GM23338 (cell line): ENCODE results near the gene TRMT11. TPM values are rescaled to one million over a fixed set of nuclear protein-coding genes. Genes with fewer than 3 reads are reported as not detected.

Experiments used
- ATAC-seq: fragments of 200-7000 bp; cut with Tn5 transposase; 3 replicates; pipeline ENCODE4 v1.9.1; 2020
- DNase-seq: peaks from one replicate; pipeline ENCODE4 v3.0.0-alpha.2; 2015; ENCODE audit warnings: low spot score
- H2AFZ ChIP-seq: fragments of 200-600 bp; sonication (generic); 2 replicates; pipeline ENCODE4 v1.8.0; 2016; ENCODE audit warnings: antibody characterized with exemption, mild to moderate bottlenecking, moderate library complexity
- H3F3A ChIP-seq: fragments of 200-600 bp; sonication (generic); replicated peaks from 2 replicates; pipeline ENCODE4 v1.8.0; 2017; ENCODE audit warnings: antibody characterized with exemption, mixed run types, low read depth
- H3K27ac ChIP-seq: fragments of 200-600 bp; sonication (generic); 2 replicates; pipeline ENCODE4 v1.6.1; 2016; ENCODE audit warnings: low read depth
- H3K27me3 ChIP-seq: fragments of 200-600 bp; sonication (generic); 2 replicates; pipeline ENCODE4 v1.8.0; 2016; ENCODE audit warnings: mild to moderate bottlenecking, mixed run types, moderate library complexity; ENCODE audit not compliant: insufficient read depth
- H3K36me3 ChIP-seq: fragments of 200-600 bp; sonication (generic); 2 replicates; pipeline ENCODE4 v1.8.0; 2016; ENCODE audit warnings: mild to moderate bottlenecking; ENCODE audit not compliant: insufficient read depth
- H3K4me1 ChIP-seq: fragments of 200-600 bp; sonication (generic); 2 replicates; pipeline ENCODE4 v1.8.0; 2016; ENCODE audit warnings: mild to moderate bottlenecking, moderate library complexity; ENCODE audit not compliant: insufficient read depth
- H3K4me2 ChIP-seq: fragments of 200-600 bp; sonication (generic); 2 replicates; pipeline ENCODE4 v1.7.1; 2017; ENCODE audit warnings: mixed run types
- H3K4me3 ChIP-seq: fragments of 200-600 bp; sonication (generic); 2 replicates; pipeline ENCODE4 v1.6.1; 2016; ENCODE audit warnings: mixed run types
- H3K79me2 ChIP-seq: fragments of 200-600 bp; sonication (generic); replicated peaks from 2 replicates; pipeline ENCODE4 v1.8.0; 2017; ENCODE audit warnings: mild to moderate bottlenecking; ENCODE audit not compliant: insufficient read depth
- H3K9me2 ChIP-seq: fragments of 200-600 bp; sonication (generic); 2 replicates; pipeline ENCODE4 v1.8.0; 2017; ENCODE audit not compliant: insufficient read depth
- H4K20me1 ChIP-seq: fragments of 200-600 bp; sonication (generic); replicated peaks from 2 replicates; pipeline ENCODE4 v1.8.0; 2017; ENCODE audit warnings: mild to moderate bottlenecking; ENCODE audit not compliant: insufficient read depth
- H3K27ac Mint-ChIP-seq: 2 replicates; pipeline ENCODE4 v1.8.0; 2020; ENCODE audit warnings: inconsistent platforms, mild to moderate bottlenecking, moderate library complexity, mixed read lengths
- H3K27me3 Mint-ChIP-seq: 3 replicates; pipeline ENCODE4 v1.8.0; 2022; ENCODE audit warnings: low read depth, mild to moderate bottlenecking, moderate library complexity, mixed read lengths, inconsistent platforms; ENCODE audit not compliant: insufficient read depth, poor library complexity
- H3K36me3 Mint-ChIP-seq: 3 replicates; pipeline ENCODE4 v1.8.0; 2021; ENCODE audit warnings: low read depth, mild to moderate bottlenecking, inconsistent platforms, moderate library complexity, mixed read lengths
- H3K4me1 Mint-ChIP-seq: 3 replicates; pipeline ENCODE4 v1.8.0; 2020; ENCODE audit warnings: mild to moderate bottlenecking, inconsistent platforms, mixed read lengths
- H3K4me3 Mint-ChIP-seq: 3 replicates; pipeline ENCODE4 v1.8.0; 2021; ENCODE audit warnings: moderate library complexity, mild to moderate bottlenecking, inconsistent platforms, mixed read lengths
- H3K9me3 Mint-ChIP-seq: 3 replicates; pipeline ENCODE4 v1.8.0; 2020; ENCODE audit warnings: moderate library complexity, mild to moderate bottlenecking, inconsistent platforms, mixed read lengths
- ZNF331 ChIP-seq: fragments of 250-450 bp; sonication (Bioruptor Pico); IDR thresholded peaks from 2 replicates; pipeline ENCODE4 v1.5.0; 2020; ENCODE audit warnings: low read depth, mild to moderate bottlenecking, moderate library complexity
- polyA plus RNA-seq: library from polyadenylated mRNA; unstranded; fragments of >200 nt; fragmentation: Nextera tagmentation; extraction: Ambion mirVana; gene quantifications from 2 replicates; pipeline ENCODE4 v1.2.1, GENCODE V29; 2016
- total RNA-seq: library from RNA; depleted of rRNA; stranded (reverse); fragments of >200 nt; shearing (Covaris generic); gene quantifications from 2 replicates; pipeline ENCODE4 v1.2.3, GENCODE V29; 2014
- TF ChIP-seq, protein P1 (sequence below): IDR thresholded peaks from one replicate; pipeline ENCODE4 v1.6.1; 2018; ENCODE audit warnings: antibody characterized with exemption; ENCODE audit not compliant: unreplicated experiment
- TF ChIP-seq, protein P2 (sequence below): fragments of 250-450 bp; sonication (Bioruptor Pico); IDR thresholded peaks from 2 replicates; pipeline ENCODE4 v1.5.0; 2020; ENCODE audit warnings: mild to moderate bottlenecking, moderate library complexity

Gene TRMT11
- total and polyA plus RNA-seq, 2 experiments from 2014 or later = 49.5 to 50.9 TPM

GRCh38 chr6:125962900-125963497 is 23.3 kb upstream of the TRMT11 start:
- no peaks in the 10 kb centered on the region for H3K4me1 Mint-ChIP-seq

More at GRCh38 chr6:125962900-125963497, 23.3 kb upstream of the TRMT11 start:
- H3K36me3 Mint-ChIP-seq = peaks cover 3% of the 10 kb centered on the region; the same call in 1 of the 3 replicates
- Histone ChIP-seq H4K20me1 (no peaks in the 10 kb centered on the region), H2AFZ (no peak overlapping the region), H3K4me2 (no peak overlapping the region), H3K4me3 (no peak overlapping the region), H3F3A (no peaks in the 10 kb centered on the region), H3K27ac (no peak overlapping the region), H3K9me2 (no peaks in the 10 kb centered on the region), H3K79me2 (no peaks in the 10 kb centered on the region), H3K36me3 (no peaks in the 10 kb centered on the region), H3K27me3 (no peaks in the 10 kb centered on the region), H3K4me1 (peaks cover 3% of the 10 kb centered on the region; the same call in 1 of the 2 replicates)
- DNase-seq (no peak), ATAC-seq (no peak)
- H3K27ac Mint-ChIP-seq = no peak overlapping the region
- no peaks in the 10 kb centered on the region for H3K9me3 Mint-ChIP-seq
- TF ChIP-seq ZNF331 (CRISPR knock-in tag) = no peak
- TF ChIP-seq, protein P1, sequence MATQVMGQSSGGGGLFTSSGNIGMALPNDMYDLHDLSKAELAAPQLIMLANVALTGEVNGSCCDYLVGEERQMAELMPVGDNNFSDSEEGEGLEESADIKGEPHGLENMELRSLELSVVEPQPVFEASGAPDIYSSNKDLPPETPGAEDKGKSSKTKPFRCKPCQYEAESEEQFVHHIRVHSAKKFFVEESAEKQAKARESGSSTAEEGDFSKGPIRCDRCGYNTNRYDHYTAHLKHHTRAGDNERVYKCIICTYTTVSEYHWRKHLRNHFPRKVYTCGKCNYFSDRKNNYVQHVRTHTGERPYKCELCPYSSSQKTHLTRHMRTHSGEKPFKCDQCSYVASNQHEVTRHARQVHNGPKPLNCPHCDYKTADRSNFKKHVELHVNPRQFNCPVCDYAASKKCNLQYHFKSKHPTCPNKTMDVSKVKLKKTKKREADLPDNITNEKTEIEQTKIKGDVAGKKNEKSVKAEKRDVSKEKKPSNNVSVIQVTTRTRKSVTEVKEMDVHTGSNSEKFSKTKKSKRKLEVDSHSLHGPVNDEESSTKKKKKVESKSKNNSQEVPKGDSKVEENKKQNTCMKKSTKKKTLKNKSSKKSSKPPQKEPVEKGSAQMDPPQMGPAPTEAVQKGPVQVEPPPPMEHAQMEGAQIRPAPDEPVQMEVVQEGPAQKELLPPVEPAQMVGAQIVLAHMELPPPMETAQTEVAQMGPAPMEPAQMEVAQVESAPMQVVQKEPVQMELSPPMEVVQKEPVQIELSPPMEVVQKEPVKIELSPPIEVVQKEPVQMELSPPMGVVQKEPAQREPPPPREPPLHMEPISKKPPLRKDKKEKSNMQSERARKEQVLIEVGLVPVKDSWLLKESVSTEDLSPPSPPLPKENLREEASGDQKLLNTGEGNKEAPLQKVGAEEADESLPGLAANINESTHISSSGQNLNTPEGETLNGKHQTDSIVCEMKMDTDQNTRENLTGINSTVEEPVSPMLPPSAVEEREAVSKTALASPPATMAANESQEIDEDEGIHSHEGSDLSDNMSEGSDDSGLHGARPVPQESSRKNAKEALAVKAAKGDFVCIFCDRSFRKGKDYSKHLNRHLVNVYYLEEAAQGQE = no peak
- TF ChIP-seq, protein P2, sequence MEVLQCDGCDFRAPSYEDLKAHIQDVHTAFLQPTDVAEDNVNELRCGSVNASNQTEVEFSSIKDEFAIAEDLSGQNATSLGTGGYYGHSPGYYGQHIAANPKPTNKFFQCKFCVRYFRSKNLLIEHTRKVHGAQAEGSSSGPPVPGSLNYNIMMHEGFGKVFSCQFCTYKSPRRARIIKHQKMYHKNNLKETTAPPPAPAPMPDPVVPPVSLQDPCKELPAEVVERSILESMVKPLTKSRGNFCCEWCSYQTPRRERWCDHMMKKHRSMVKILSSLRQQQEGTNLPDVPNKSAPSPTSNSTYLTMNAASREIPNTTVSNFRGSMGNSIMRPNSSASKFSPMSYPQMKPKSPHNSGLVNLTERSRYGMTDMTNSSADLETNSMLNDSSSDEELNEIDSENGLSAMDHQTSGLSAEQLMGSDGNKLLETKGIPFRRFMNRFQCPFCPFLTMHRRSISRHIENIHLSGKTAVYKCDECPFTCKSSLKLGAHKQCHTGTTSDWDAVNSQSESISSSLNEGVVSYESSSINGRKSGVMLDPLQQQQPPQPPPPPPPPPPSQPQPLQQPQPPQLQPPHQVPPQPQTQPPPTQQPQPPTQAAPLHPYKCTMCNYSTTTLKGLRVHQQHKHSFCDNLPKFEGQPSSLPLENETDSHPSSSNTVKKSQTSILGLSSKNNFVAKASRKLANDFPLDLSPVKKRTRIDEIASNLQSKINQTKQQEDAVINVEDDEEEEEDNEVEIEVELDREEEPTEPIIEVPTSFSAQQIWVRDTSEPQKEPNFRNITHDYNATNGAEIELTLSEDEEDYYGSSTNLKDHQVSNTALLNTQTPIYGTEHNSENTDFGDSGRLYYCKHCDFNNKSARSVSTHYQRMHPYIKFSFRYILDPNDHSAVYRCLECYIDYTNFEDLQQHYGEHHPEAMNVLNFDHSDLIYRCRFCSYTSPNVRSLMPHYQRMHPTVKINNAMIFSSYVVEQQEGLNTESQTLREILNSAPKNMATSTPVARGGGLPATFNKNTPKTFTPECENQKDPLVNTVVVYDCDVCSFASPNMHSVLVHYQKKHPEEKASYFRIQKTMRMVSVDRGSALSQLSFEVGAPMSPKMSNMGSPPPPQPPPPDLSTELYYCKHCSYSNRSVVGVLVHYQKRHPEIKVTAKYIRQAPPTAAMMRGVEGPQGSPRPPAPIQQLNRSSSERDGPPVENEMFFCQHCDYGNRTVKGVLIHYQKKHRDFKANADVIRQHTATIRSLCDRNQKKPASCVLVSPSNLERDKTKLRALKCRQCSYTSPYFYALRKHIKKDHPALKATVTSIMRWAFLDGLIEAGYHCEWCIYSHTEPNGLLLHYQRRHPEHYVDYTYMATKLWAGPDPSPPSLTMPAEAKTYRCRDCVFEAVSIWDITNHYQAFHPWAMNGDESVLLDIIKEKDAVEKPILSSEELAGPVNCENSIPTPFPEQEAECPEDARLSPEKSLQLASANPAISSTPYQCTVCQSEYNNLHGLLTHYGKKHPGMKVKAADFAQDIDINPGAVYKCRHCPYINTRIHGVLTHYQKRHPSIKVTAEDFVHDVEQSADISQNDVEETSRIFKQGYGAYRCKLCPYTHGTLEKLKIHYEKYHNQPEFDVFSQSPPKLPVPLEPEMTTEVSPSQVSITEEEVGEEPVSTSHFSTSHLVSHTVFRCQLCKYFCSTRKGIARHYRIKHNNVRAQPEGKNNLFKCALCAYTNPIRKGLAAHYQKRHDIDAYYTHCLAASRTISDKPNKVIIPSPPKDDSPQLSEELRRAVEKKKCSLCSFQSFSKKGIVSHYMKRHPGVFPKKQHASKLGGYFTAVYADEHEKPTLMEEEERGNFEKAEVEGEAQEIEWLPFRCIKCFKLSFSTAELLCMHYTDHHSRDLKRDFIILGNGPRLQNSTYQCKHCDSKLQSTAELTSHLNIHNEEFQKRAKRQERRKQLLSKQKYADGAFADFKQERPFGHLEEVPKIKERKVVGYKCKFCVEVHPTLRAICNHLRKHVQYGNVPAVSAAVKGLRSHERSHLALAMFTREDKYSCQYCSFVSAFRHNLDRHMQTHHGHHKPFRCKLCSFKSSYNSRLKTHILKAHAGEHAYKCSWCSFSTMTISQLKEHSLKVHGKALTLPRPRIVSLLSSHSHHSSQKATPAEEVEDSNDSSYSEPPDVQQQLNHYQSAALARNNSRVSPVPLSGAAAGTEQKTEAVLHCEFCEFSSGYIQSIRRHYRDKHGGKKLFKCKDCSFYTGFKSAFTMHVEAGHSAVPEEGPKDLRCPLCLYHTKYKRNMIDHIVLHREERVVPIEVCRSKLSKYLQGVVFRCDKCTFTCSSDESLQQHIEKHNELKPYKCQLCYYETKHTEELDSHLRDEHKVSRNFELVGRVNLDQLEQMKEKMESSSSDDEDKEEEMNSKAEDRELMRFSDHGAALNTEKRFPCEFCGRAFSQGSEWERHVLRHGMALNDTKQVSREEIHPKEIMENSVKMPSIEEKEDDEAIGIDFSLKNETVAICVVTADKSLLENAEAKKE (CRISPR knock-in tag) = no peak
- no peak overlapping the region for H3K4me3 Mint-ChIP-seq
- no peaks in the 10 kb centered on the region for H3K27me3 Mint-ChIP-seq
